Heart left ventricle (tissue), 16 donors: ENCODE measurements around the gene MYH7B. TPM values are rescaled to one million over a fixed set of nuclear protein-coding genes. Genes with fewer than 3 reads are reported as not detected.

Experiments
- ATAC-seq, 4 donors: fragments of 200-7000 bp; cut with Tn5 transposase; one replicate each; pipeline ENCODE4 v1.9.1; 2020 to 2022; ENCODE audit warnings: moderate library complexity in 4 of 4, mild to moderate bottlenecking in 3 of 4, moderate number of reproducible peaks in 1 of 4
- DNase-seq, 5 donors: peaks; one replicate each; pipeline ENCODE4 v3.0.0-alpha.2; 2020
- H3K27ac ChIP-seq, 12 donors: fragments of 200-600 bp; sonication (generic) in 4 of 12; one replicate each; pipeline versions ENCODE4 v1.5.0 to v1.8.0; 2016 to 2022; ENCODE audit warnings: mild to moderate bottlenecking in 2 of 12
- H3K27me3 ChIP-seq, 9 donors: fragments of 200-600 bp; sonication (generic) in 2 of 9; one replicate each; pipeline versions ENCODE4 v1.5.1 to v1.8.0; 2016 to 2022; ENCODE audit warnings: mild to moderate bottlenecking in 3 of 9
- H3K36me3 ChIP-seq, 9 donors: fragments of 200-600 bp; sonication (generic) in 2 of 9; one replicate each; pipeline versions ENCODE4 v1.5.0 to v1.8.0; 2018 to 2022; ENCODE audit warnings: mild to moderate bottlenecking in 2 of 9
- H3K4me1 ChIP-seq, 12 donors: fragments of 200-600 bp; sonication (generic) in 4 of 12; one replicate each; pipeline versions ENCODE4 v1.5.0 to v1.8.0; 2016 to 2022; ENCODE audit warnings: mild to moderate bottlenecking in 3 of 12
- H3K4me3 ChIP-seq, 12 donors: fragments of 200-600 bp; sonication (generic) in 4 of 12; one replicate each; pipeline versions ENCODE4 v1.5.0 to v1.8.0; 2017 to 2022; ENCODE audit warnings: mild to moderate bottlenecking in 9 of 12, moderate library complexity in 4 of 12
- H3K9me3 ChIP-seq, 12 donors: fragments of 200-600 bp; sonication (generic) in 4 of 12; one replicate each; pipeline versions ENCODE4 v1.5.0 to v1.8.0; 2016 to 2022; ENCODE audit warnings: mild to moderate bottlenecking in 1 of 12
- POLR2A ChIP-seq, 2 donors: fragments of 450-650 bp; IDR thresholded peaks; one replicate each; pipeline ENCODE4 v1.6.1; 2017; ENCODE audit warnings: antibody characterized with exemption in 2 of 2, mild to moderate bottlenecking in 2 of 2, moderate library complexity in 2 of 2
- WGBS, 4 donors: extraction: QIAGEN DNeasy Blood & Tissue Kit in 2 of 4; methylation state at CpG; one replicate each; pipeline versions ENCODE4 v1.1.5 to v1.1.7; 2013 to 2018; 5-methylcytosine and 5-hydroxymethylcytosine counted together
- intact Hi-C, 10 donors: fragments of 100-400 bp; cut with DNase I; formaldehyde crosslinking; loops; one replicate each; pipeline versions ENCODE4 v1.11.1 to v1.14.2; 2022
- polyA plus RNA-seq, 2 donors: library from polyadenylated mRNA; stranded (reverse); fragments of 200-250 nt; gene quantifications; one replicate each; pipeline ENCODE4 v1.2.3, GENCODE V29; 2013
- total RNA-seq, 9 donors: library from RNA; depleted of rRNA in 2 of 9; stranded (reverse); fragments of >200 nt in 2 of 9; fragmentation: NEBNext Ultra II Directional in 3 of 9; extraction: Animal tissue kit (Norgen Biotek cat#: 25700) in 3 of 9; gene quantifications; one replicate each; pipeline versions ENCODE4 v1.1.0 to v1.2.4, GENCODE V29; 2016 to 2023
- TF ChIP-seq, protein P1 (sequence below), 12 donors: fragments of 200-600 bp; sonication (generic) in 4 of 12; IDR thresholded peaks; one replicate each; pipeline versions ENCODE4 v1.5.0 to v1.8.0; 2018 to 2022; ENCODE audit warnings: antibody characterized with exemption in 12 of 12, mild to moderate bottlenecking in 5 of 12
- donor health status: ischemic (EF 13 %, LVEDD 7.1; RV severe dilation, severe dysfunction).
- donor health status: healthy with polysubstance abuse.
- donor health status: DM: no; HTN: yes; CAD: no.
- donor health status: DM: no; HTN: no; CAD: no.
- donor health status: ischemic (EF 25% LVEDD 6.9; RV normal size, moderate dysfunction).
- donor health status: ischemic (EF 25% LVEDD 5.7; RV mildly dilated, moderate dysfunction).
- donor health status: healthy.
- donor health status: DM: yes; HTN: yes; CAD: no.
- donor health status: ischemic (EF 35%, LVEDD 5.7; RV mildly dilated, moderate dysfunction).
- donor health status: nonischemic (EF 11% LVEDD 7.7; RV severe dilation, severe dysfunction).
- donor health status: DM: yes; HTN: yes; CAD: no.
- donor health status: PGD.
- donor health status: ischemic (EF 29% LVEDD 5.4; RV normal size, mild dysfunction).
- donor health status: nonischemic (EF 23%, LVEDD 6.1; RV moderate dilation, normal function).

Gene MYH7B
- total and polyA plus RNA-seq, 11 donors: 12.8 to 448 (median 144) TPM

DNA sequence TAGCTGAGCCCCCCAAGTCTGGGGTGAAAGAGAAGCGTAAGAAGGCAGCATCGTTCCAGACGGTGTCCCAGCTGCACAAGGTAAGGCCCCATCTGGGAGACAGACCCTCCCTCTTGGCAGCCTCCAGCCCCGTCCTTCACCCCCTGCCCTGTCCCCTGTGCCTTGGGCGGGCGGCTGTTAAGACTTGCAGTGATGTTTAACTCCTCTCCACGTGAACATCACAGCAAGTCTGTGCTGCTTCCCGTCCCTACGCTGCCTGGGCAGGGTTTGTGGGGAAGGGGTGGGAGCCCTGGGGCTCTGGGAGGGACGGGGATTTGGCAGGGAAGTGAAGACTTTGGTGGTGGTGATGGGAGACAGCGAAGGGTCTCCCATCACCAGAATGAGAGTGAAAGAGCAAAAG, 34.6 kb downstream of the MYH7B start:
- peak in 1 of 5 donors; percentile 51 for DNase-seq

DNA sequence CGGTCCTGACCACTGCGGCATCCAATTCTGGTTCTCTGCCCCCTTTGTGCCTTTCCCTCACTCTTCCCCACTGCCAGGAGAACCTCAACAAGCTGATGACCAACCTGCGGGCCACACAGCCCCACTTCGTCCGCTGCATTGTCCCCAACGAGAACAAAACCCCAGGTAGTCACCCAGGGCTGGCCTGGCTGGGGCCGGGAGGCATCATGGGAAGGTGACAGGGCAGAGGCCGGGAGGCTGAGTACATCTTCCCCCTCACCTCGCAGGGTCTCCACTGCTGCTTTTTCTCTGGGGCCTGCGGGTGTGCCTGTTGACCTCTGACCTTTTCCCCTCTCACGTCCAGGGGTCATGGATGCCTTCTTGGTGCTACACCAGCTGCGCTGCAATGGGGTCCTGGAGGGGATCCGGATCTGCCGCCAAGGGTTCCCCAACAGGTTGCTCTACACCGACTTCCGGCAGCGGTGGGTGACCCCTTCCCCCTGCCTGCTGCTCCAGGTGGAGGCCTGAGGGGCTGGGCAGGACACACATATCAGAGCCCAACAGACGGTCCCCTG, 35.1 kb downstream of the MYH7B start:
- H3K4me1 ChIP-seq: peaks cover 0 to 62% (median 24%) of the 10 kb centered on the region in 12 donors
- H3K9me3 ChIP-seq: no peaks in the 10 kb centered on the region
- TF ChIP-seq POLR2A (IDR thresholded peaks at IDR 0.05): no peak
- TF ChIP-seq, protein P1, sequence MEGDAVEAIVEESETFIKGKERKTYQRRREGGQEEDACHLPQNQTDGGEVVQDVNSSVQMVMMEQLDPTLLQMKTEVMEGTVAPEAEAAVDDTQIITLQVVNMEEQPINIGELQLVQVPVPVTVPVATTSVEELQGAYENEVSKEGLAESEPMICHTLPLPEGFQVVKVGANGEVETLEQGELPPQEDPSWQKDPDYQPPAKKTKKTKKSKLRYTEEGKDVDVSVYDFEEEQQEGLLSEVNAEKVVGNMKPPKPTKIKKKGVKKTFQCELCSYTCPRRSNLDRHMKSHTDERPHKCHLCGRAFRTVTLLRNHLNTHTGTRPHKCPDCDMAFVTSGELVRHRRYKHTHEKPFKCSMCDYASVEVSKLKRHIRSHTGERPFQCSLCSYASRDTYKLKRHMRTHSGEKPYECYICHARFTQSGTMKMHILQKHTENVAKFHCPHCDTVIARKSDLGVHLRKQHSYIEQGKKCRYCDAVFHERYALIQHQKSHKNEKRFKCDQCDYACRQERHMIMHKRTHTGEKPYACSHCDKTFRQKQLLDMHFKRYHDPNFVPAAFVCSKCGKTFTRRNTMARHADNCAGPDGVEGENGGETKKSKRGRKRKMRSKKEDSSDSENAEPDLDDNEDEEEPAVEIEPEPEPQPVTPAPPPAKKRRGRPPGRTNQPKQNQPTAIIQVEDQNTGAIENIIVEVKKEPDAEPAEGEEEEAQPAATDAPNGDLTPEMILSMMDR (IDR thresholded peaks at IDR 0.05): no peak
- intact Hi-C loops: no loop called here
- H3K36me3 ChIP-seq: peaks cover 0 to 84% (median 62%) of the 10 kb centered on the region in 9 donors
- 74 to 83% (median 80%) methylated on average over 15 to 18 of the region's 18 CpGs for WGBS, 4 donors
- no peak overlapping the region for H3K4me3 ChIP-seq
- peak overlapping the region in 3 of 12 donors; percentile 10 to 43 (median 20) for H3K27ac ChIP-seq
- ATAC-seq (no peak), DNase-seq (peak in 1 of 5 donors; percentile 60)
- H3K27me3 ChIP-seq: no peaks in the 10 kb centered on the region

More for the DNA sequence above, 34.6 kb downstream of the MYH7B start:
- intact Hi-C loops: no loop called here
- 60 to 79% (median 74%) methylated on average over 11 of the region's 11 CpGs for WGBS, 4 donors
- Histone ChIP-seq H3K27ac (peak overlapping the region in 3 of 12 donors; percentile 20 to 95 (median 29)), H3K9me3 (no peaks in the 10 kb centered on the region), H3K4me3 (no peak overlapping the region), H3K27me3 (no peaks in the 10 kb centered on the region), H3K4me1 (peaks cover 0 to 67% (median 25%) of the 10 kb centered on the region in 12 donors), H3K36me3 (peaks cover 0 to 79% (median 57%) of the 10 kb centered on the region in 9 donors)
- no peak for ATAC-seq
- no peak for TF ChIP-seq POLR2A (IDR thresholded peaks at IDR 0.05)

DNA sequence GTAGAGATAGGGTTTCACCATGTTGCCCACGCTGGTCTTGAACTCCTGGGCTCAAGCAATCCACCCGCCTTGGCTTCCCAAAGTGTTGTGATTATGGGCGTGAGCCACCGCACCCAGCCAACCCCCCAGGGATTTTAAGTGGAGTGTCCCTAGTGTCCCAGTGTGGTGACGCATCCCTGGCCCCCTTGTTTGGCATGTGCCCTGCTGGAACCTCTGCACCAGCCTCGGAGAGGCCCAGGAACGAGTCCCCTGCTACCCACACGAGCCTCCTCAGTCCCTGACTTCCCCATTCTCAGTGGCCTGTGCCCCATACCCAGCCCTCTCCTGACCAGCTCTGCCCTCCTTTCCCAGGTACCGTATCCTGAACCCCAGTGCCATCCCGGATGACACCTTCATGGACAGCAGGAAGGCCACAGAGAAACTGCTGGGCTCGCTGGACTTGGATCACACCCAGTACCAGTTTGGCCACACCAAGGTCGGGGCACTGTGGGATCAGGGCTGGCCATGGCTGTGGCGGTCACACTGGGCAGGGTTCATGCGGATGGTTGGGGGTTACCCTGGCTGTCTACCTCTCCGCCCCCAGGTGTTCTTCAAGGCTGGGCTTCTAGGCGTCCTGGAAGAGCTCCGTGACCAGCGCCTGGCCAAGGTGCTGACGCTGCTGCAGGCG, 37.2 kb downstream of the MYH7B start:
- WGBS, 4 donors: 70 to 77% (median 75%) methylated on average over 11 to 20 of the region's 20 CpGs
- DNase-seq: peak in 2 of 5 donors; percentile 33 to 60
- ATAC-seq: peak in 2 of 4 donors; percentile 2 to 4
- intact Hi-C loops: no loop called here
- peak overlapping the region in 6 of 12 donors; percentile 20 to 65 (median 45) for H3K27ac ChIP-seq
- no peak for TF ChIP-seq POLR2A (IDR thresholded peaks at IDR 0.05)
- TF ChIP-seq, protein P1 (IDR thresholded peaks at IDR 0.05): no peak
- peaks cover 0 to 51% (median 7%) of the 10 kb centered on the region in 12 donors for H3K4me1 ChIP-seq
- peaks cover 2 to 99% (median 84%) of the 10 kb centered on the region in 9 donors for H3K36me3 ChIP-seq
- H3K4me3 ChIP-seq: no peak overlapping the region
- no peaks in the 10 kb centered on the region for H3K27me3 ChIP-seq
- no peaks in the 10 kb centered on the region for H3K9me3 ChIP-seq

DNA sequence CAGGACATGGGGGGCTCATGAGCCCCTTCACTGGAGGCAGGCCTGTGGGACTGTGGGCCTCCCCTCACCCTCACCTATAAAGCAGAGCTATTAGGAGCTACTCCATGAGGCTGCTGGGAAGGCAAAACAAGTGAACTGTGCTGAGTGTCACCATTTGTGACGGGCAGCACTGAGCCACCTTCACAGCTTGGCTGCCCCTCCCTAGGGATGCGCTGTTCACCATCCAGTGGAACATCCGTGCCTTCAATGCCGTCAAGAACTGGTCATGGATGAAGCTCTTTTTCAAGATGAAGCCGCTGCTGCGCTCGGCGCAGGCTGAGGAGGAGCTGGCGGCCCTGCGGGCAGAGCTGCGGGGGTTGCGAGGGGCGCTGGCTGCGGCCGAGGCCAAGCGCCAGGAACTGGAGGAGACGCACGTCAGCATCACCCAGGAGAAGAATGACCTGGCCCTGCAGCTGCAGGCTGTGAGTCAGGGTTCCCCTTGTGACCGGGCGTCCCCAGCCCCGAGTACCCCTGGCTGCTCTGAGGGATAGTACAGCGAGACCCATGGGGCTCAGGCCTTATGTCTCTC, 38.4 kb downstream of the MYH7B start:
- WGBS, 4 donors: 44 to 80% (median 71%) methylated on average over 5 to 22 of the region's 22 CpGs
- peak in 2 of 4 donors; percentile 38 to 47 for ATAC-seq
- peak in 2 of 5 donors; percentile 57 to 71 for DNase-seq

More for the DNA sequence above, 38.4 kb downstream of the MYH7B start:
- Histone ChIP-seq H3K27ac (peak overlapping the region in 9 of 12 donors; percentile 8 to 65 (median 32)), H3K4me3 (no peak overlapping the region), H3K27me3 (no peaks in the 10 kb centered on the region), H3K9me3 (no peaks in the 10 kb centered on the region), H3K36me3 (peaks cover 2 to 100% (median 93%) of the 10 kb centered on the region in 9 donors), H3K4me1 (peaks cover 0 to 45% (median 1%) of the 10 kb centered on the region in 12 donors)
- intact Hi-C loops: no loop called here
- TF ChIP-seq, protein P1 (IDR thresholded peaks at IDR 0.05): no peak
- TF ChIP-seq POLR2A (IDR thresholded peaks at IDR 0.05): no peak
